ENCODE measurements around the gene HDLBP. TPM values are rescaled to one million over a fixed set of nuclear protein-coding genes. Genes with fewer than 3 reads are reported as not detected.

Gene HDLBP
- total and polyA plus RNA-seq, 3 donors from 2014 or later, result 600 to 790 (median 648) TPM

- Histone ChIP-seq H3K27me3 (no peaks in the 10 kb centered on the region), H3K9me3 (no peaks in the 10 kb centered on the region), H3K4me1 (peaks cover 7% of the 10 kb centered on the region), H3K27ac (no peak overlapping the region), H3K4me3 (no peak overlapping the region), H3K36me3 (ENCODE audit: low read depth, missing control alignments) (no peaks in the 10 kb centered on the region)
- 85 to 86% methylated on average over 9 of the region's 9 CpGs for WGBS, 2 donors
- no peak for DNase-seq
- intact Hi-C loops (cut with DNase I; ENCODE audit: low total_unique reads), result no loop called here
- TF ChIP-seq POLR2A (IDR thresholded peaks at IDR 0.05) (no peak), CTCF (IDR thresholded peaks at IDR 0.05) (no peak)
Observed at GRCh38 chr2:241350878-241351639, 35.6 kb upstream of the HDLBP start.

- H3K36me3 ChIP-seq (ENCODE audit: low read depth, missing control alignments), result no peaks in the 10 kb centered on the region
- TF ChIP-seq CTCF (IDR thresholded peaks at IDR 0.05) (no peak), POLR2A (IDR thresholded peaks at IDR 0.05) (no peak)
Observed at GRCh38 chr2:241350530-241350877, 35.0 kb upstream of the HDLBP start.

GRCh38 chr2:241349941-241350340 is 34.5 kb upstream of the HDLBP start:
- WGBS, 2 donors, result 89 to 95% methylated on average over 8 of the region's 8 CpGs

More at GRCh38 chr2:241350530-241350877, 35.0 kb upstream of the HDLBP start:
- no peak overlapping the region for H3K27ac ChIP-seq
- H3K4me1 ChIP-seq, result peaks cover 7% of the 10 kb centered on the region
- H3K9me3 ChIP-seq, result no peaks in the 10 kb centered on the region
- H3K27me3 ChIP-seq, result no peaks in the 10 kb centered on the region
- intact Hi-C loops (cut with DNase I; ENCODE audit: low total_unique reads), result no loop called here
- 64 to 78% methylated on average over 2 of the region's 2 CpGs for WGBS, 2 donors
- DNase-seq, result no peak
- no peak overlapping the region for H3K4me3 ChIP-seq

GRCh38 chr2:241344925-241345651 is 29.6 kb upstream of the HDLBP start:
- H3K27me3 ChIP-seq, result no peaks in the 10 kb centered on the region
- no peak overlapping the region for H3K4me3 ChIP-seq
- no peak for DNase-seq
- TF ChIP-seq CTCF (IDR thresholded peaks at IDR 0.05) (no peak), POLR2A (IDR thresholded peaks at IDR 0.05) (no peak)
- H3K27ac ChIP-seq, result no peak overlapping the region
- no peaks in the 10 kb centered on the region for H3K9me3 ChIP-seq
- WGBS, 2 donors, result 89% methylated on average over 9 of the region's 9 CpGs
- intact Hi-C loops (cut with DNase I; ENCODE audit: low total_unique reads), result no loop called here
- peaks cover 3% of the 10 kb centered on the region for H3K4me1 ChIP-seq
- no peaks in the 10 kb centered on the region for H3K36me3 ChIP-seq (ENCODE audit: low read depth, missing control alignments)

More at GRCh38 chr2:241349941-241350340, 34.5 kb upstream of the HDLBP start:
- Histone ChIP-seq H3K4me3 (no peak overlapping the region), H3K27me3 (no peaks in the 10 kb centered on the region), H3K9me3 (no peaks in the 10 kb centered on the region), H3K27ac (no peak overlapping the region), H3K4me1 (peaks cover 3% of the 10 kb centered on the region), H3K36me3 (ENCODE audit: low read depth, missing control alignments) (no peaks in the 10 kb centered on the region)
- TF ChIP-seq CTCF (IDR thresholded peaks at IDR 0.05), result no peak
- TF ChIP-seq POLR2A (IDR thresholded peaks at IDR 0.05), result no peak
- intact Hi-C loops (cut with DNase I; ENCODE audit: low total_unique reads), result no loop called here
- DNase-seq, result no peak

All from testis (tissue), 3 donors.